ENCODE data around the gene ISOC2. TPM values are rescaled to one million over a fixed set of nuclear protein-coding genes. Genes with fewer than 3 reads are reported as not detected.

The ISOC2 gene
- total and polyA plus RNA-seq, 2 donors (not counting 3 experiments of a cell fraction or from before 2014, with no cell fraction given) = 49.3 to 68.7 TPM

DNA sequence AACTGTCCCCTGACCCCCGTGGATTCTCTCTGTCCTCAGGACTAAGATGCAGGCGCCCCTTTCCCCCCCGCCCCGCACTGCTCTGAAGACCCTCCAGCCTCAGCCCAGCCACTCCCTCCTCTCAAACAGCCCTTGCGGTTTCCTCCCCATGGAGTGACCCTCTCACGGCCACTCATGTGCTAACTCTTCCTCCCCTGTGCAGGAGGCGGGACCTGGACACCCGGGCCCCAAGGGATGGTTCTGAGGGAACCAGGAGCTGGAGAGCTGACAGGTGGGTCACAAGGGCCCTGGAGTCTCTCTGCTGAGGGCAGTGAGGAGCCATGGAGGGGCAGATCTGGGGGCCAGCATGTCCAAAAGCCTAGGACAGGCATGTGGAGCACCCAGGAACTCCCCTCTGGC is 1.9 kb downstream of the ISOC2 start:
- TF ChIP-seq MYC (IDR thresholded peaks at IDR 0.05; ENCODE audit: low read depth, low read length) (no peak), EZH2 (IDR thresholded peaks at IDR 0.05; ENCODE audit: borderline replicate concordance, low read depth, low read length, severe bottlenecking) (no peak), FOS (IDR thresholded peaks at IDR 0.05; ENCODE audit: borderline replicate concordance, insufficient read depth, low read length) (no peak), POLR2A (IDR thresholded peaks at IDR 0.05; ENCODE audit: low read depth, low read length) (no peak), JUN (IDR thresholded peaks at IDR 0.05; ENCODE audit: borderline replicate concordance, insufficient read depth, insufficient read length, low read depth) (no peak), GATA2 (IDR thresholded peaks at IDR 0.05; ENCODE audit: insufficient read depth, insufficient read length, low read depth, low read length) (no peak), POLR2AphosphoS5 (IDR thresholded peaks at IDR 0.05; ENCODE audit: insufficient read depth, low read depth, low read length) (no peak)
- TF ChIP-seq, protein P1, sequence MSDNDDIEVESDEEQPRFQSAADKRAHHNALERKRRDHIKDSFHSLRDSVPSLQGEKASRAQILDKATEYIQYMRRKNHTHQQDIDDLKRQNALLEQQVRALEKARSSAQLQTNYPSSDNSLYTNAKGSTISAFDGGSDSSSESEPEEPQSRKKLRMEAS (IDR thresholded peaks at IDR 0.05; ENCODE audit: insufficient read depth, insufficient read length) = no peak
- TF ChIP-seq, protein P2, sequence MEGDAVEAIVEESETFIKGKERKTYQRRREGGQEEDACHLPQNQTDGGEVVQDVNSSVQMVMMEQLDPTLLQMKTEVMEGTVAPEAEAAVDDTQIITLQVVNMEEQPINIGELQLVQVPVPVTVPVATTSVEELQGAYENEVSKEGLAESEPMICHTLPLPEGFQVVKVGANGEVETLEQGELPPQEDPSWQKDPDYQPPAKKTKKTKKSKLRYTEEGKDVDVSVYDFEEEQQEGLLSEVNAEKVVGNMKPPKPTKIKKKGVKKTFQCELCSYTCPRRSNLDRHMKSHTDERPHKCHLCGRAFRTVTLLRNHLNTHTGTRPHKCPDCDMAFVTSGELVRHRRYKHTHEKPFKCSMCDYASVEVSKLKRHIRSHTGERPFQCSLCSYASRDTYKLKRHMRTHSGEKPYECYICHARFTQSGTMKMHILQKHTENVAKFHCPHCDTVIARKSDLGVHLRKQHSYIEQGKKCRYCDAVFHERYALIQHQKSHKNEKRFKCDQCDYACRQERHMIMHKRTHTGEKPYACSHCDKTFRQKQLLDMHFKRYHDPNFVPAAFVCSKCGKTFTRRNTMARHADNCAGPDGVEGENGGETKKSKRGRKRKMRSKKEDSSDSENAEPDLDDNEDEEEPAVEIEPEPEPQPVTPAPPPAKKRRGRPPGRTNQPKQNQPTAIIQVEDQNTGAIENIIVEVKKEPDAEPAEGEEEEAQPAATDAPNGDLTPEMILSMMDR (IDR thresholded peaks at IDR 0.05; ENCODE audit: extremely low read depth in 1 of 2, insufficient read depth in 1 of 2, low read depth in 1 of 2, low read length in 2 of 2) = no peak
- intact Hi-C loops (cut with micrococcal nuclease) = no loop called here
- Histone ChIP-seq H3K9me3 (replicated peaks; ENCODE audit: control insufficient read depth, insufficient read depth, low read length) (no peaks in the 10 kb centered on the region), H3K9ac (replicated peaks; ENCODE audit: extremely low read depth, insufficient read depth, low read length) (no peak overlapping the region), H3K4me3 (replicated peaks in 1 of 3; ENCODE audit: insufficient read depth in 1 of 3, low read depth in 1 of 3, low read length in 3 of 3) (no peak overlapping the region), H3K4me1 (ENCODE audit: control insufficient read depth, extremely low read depth, insufficient read depth, low read length) (peaks cover 13% of the 10 kb centered on the region), H3K27ac (ENCODE audit: insufficient read depth, low read depth, low read length) (no peak overlapping the region), H3K27me3 (ENCODE audit: control insufficient read depth in 2 of 2, insufficient read depth in 2 of 2, low read length in 2 of 2) (no peaks in the 10 kb centered on the region), H3K79me2 (ENCODE audit: control insufficient read depth, insufficient read depth, low read length) (no peaks in the 10 kb centered on the region), H3K9me1 (replicated peaks; ENCODE audit: control insufficient read depth, extremely low read depth, insufficient read depth, low read length) (no peaks in the 10 kb centered on the region), H2AFZ (ENCODE audit: low read depth, low read length) (no peak overlapping the region), H3K36me3 (ENCODE audit: control insufficient read depth in 2 of 2, extremely low read depth in 1 of 2, insufficient read depth in 2 of 2, low read length in 2 of 2) (peaks cover 0 to 3% of the 10 kb centered on the region in 2 experiments), H4K20me1 (replicated peaks; ENCODE audit: control insufficient read depth, extremely low read depth, insufficient read depth, low read length) (no peaks in the 10 kb centered on the region), H3K4me2 (ENCODE audit: insufficient read depth, low read length) (no peak overlapping the region)
- CTCF ChIA-PET = interaction anchor here (1.8 to 2.5 kb wide), 2 partner anchors 8 to 318 kb away, joined by 6 to 10 read pairs; no protein-coding TSS in a partner anchor
- BruUV-seq (replicated peaks) = no TSS peak
- POLR2A ChIA-PET = no interaction called here
- DNase-seq (ENCODE audit: low read depth, low spot score) = no peak
- FAIRE-seq = no peak
- dilution Hi-C loops (cut with MboI; ENCODE audit: extremely low pct_ligation_motif_present, low sequenced_read_pairs) = no loop called here
